ENCODE results near the gene PLCG1.

Gene PLCG1

DNA sequence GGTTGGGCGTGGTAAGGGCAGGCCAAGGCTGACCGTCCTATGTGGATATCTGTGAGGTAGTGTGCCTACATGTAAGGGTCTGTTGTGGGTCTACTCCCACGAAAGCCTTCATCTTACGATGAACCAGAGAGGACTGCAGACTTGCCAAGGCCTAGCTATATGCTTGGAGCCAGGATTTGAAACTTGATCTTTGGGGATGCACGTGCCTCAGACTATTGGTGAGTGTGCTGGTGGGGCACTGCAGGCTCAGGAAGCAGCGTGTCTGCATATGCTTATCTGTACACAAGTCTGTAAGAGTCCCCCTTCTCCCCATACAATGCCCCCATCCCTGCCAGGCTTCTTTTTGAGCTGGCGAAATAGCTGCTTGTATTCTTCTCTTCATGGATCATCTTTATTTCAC is 17.9 kb downstream of the PLCG1 start:
- H4K20me1 ChIP-seq (ENCODE audit: control insufficient read depth, insufficient read depth, low read depth, low read length): peaks cover 9% of the 10 kb centered on the region; the same call in 1 of the 2 replicates

GRCh38 chr20:41158082-41158625 is 20.8 kb downstream of the PLCG1 start:
- H3K4me2 ChIP-seq (ENCODE audit: low read length): peak overlapping the region; percentile 50; the same call in 1 of the 2 replicates
- peaks cover 63% of the 10 kb centered on the region for H3K79me2 ChIP-seq (ENCODE audit: control insufficient read depth, low read length)
- peaks cover 27% of the 10 kb centered on the region for H3K36me3 ChIP-seq (ENCODE audit: control insufficient read depth, low read length)
- TF ChIP-seq EZH2phosphoT487 (IDR thresholded peaks at IDR 0.05; ENCODE audit: borderline replicate concordance, low read length) (no peak), CTCF (IDR thresholded peaks at IDR 0.05; ENCODE audit: low read depth, low read length, poor library complexity, severe bottlenecking) (no peak)
- no peaks in the 10 kb centered on the region for H3K9me2 ChIP-seq (replicated peaks; ENCODE audit: control insufficient read depth, low read length)
- no peak overlapping the region for H3K27ac ChIP-seq (ENCODE audit: low read depth, low read length)
- H3K4me1 ChIP-seq (ENCODE audit: control insufficient read depth, low read length): peaks cover 39% of the 10 kb centered on the region
- H3K4me3 ChIP-seq (ENCODE audit: low read length): no peak overlapping the region
- H4K20me1 ChIP-seq (ENCODE audit: control insufficient read depth, insufficient read depth, low read depth, low read length): peaks cover 5% of the 10 kb centered on the region; the same call in 1 of the 2 replicates
- no peaks in the 10 kb centered on the region for H3K9me3 ChIP-seq (ENCODE audit: control insufficient read depth, insufficient read depth, low read length)
- no peaks in the 10 kb centered on the region for H3K27me3 ChIP-seq (ENCODE audit: control insufficient read depth, low read length)
- no peaks in the 10 kb centered on the region for H3F3A ChIP-seq (ENCODE audit: control insufficient read depth, insufficient read depth)

More for the DNA sequence above, 17.9 kb downstream of the PLCG1 start:
- H3K4me2 ChIP-seq (ENCODE audit: low read length): no peak overlapping the region
- H3K4me1 ChIP-seq (ENCODE audit: control insufficient read depth, low read length): peaks cover 45% of the 10 kb centered on the region
- no peak overlapping the region for H3K27ac ChIP-seq (ENCODE audit: low read depth, low read length)
- H3K36me3 ChIP-seq (ENCODE audit: control insufficient read depth, low read length): peaks cover 11% of the 10 kb centered on the region
- TF ChIP-seq EZH2phosphoT487 (IDR thresholded peaks at IDR 0.05; ENCODE audit: borderline replicate concordance, low read length): no peak
- TF ChIP-seq CTCF (IDR thresholded peaks at IDR 0.05; ENCODE audit: low read depth, low read length, poor library complexity, severe bottlenecking): no peak
- H3K27me3 ChIP-seq (ENCODE audit: control insufficient read depth, low read length): no peaks in the 10 kb centered on the region
- H3K4me3 ChIP-seq (ENCODE audit: low read length): no peak overlapping the region
- peaks cover 92% of the 10 kb centered on the region for H3K79me2 ChIP-seq (ENCODE audit: control insufficient read depth, low read length)
- no peaks in the 10 kb centered on the region for H3K9me3 ChIP-seq (ENCODE audit: control insufficient read depth, insufficient read depth, low read length)
- H3K9me2 ChIP-seq (replicated peaks; ENCODE audit: control insufficient read depth, low read length): no peaks in the 10 kb centered on the region
- H3F3A ChIP-seq (ENCODE audit: control insufficient read depth, insufficient read depth): no peaks in the 10 kb centered on the region

- Histone ChIP-seq H3K27me3 (ENCODE audit: control insufficient read depth, low read length) (no peaks in the 10 kb centered on the region), H3K79me2 (ENCODE audit: control insufficient read depth, low read length) (peaks cover 49% of the 10 kb centered on the region), H3K4me3 (ENCODE audit: low read length) (no peak overlapping the region), H3K36me3 (ENCODE audit: control insufficient read depth, low read length) (peaks cover 41% of the 10 kb centered on the region), H3K9me3 (ENCODE audit: control insufficient read depth, insufficient read depth, low read length) (no peaks in the 10 kb centered on the region), H3F3A (ENCODE audit: control insufficient read depth, insufficient read depth) (no peaks in the 10 kb centered on the region), H3K4me1 (ENCODE audit: control insufficient read depth, low read length) (peaks cover 30% of the 10 kb centered on the region), H3K9me2 (replicated peaks; ENCODE audit: control insufficient read depth, low read length) (no peaks in the 10 kb centered on the region), H3K4me2 (ENCODE audit: low read length) (no peak overlapping the region), H4K20me1 (ENCODE audit: control insufficient read depth, insufficient read depth, low read depth, low read length) (peaks cover 3% of the 10 kb centered on the region; the same call in 1 of the 2 replicates), H3K27ac (ENCODE audit: low read depth, low read length) (no peak overlapping the region)
- no peak for TF ChIP-seq EZH2phosphoT487 (IDR thresholded peaks at IDR 0.05; ENCODE audit: borderline replicate concordance, low read length)
- no peak for TF ChIP-seq CTCF (IDR thresholded peaks at IDR 0.05; ENCODE audit: low read depth, low read length, poor library complexity, severe bottlenecking)
These were observed 22.2 kb downstream of the PLCG1 start for GRCh38 chr20:41159547-41159946.

All from DOHH2 (cell line).